K562 (cell line): ENCODE data around the gene ITM2A. TPM values are rescaled to one million over a fixed set of nuclear protein-coding genes. Genes with fewer than 3 reads are reported as not detected.
A peak's percentile ranks its signal among the peaks of the same experiment; 100 is the strongest.

Source experiments
- ATAC-seq: fragments of 200-7000 bp; cut with Tn5 transposase; 3 replicates; pipeline ENCODE4 v1.9.1; 2020; ENCODE audit warnings: moderate library complexity
- BruUV-seq: library from RNA; stranded (reverse); fragments of 400-500 nt; replicated peaks from 2 replicates; lab custom pipeline; 2021; lab: Mats Ljungman, UMichigan
- CTCF ChIA-PET: fragments of 300-600 bp; formaldehyde crosslinking; extraction: SDS; loops from one replicate; lab custom pipeline; 2021; ENCODE audit warnings: low intra/inter-chr PET ratio; lab: Yijun Ruan, JAX
- POLR2A ChIA-PET: fragments of 300-600, 350-650 bp; sonication (Branson Sonifier 250); formaldehyde crosslinking; extraction: SDS; loops from one replicate; lab custom pipeline; 2021; ENCODE audit warnings: antibody characterized with exemption, inconsistent platforms; lab: Yijun Ruan, JAX
- DNase-seq, 4 experiments: peaks; one replicate each; pipeline versions ENCODE4 v3.0.0 to v3.0.0-alpha.2; 2011 to 2018; ENCODE audit warnings: low spot score in 3 of 4, mixed read lengths in 3 of 4; ENCODE audit errors: extremely low read depth in 1 of 4
- FAIRE-seq: peaks from 2 replicates; lab custom pipeline; 2011; peaks lifted over from hg19 to GRCh38; lab: Jason Lieb, UNC
- H2AFZ ChIP-seq: 2 replicates; pipeline ENCODE4 v1.6.0; 2011; ENCODE audit warnings: low read depth, low read length, control low read depth, inconsistent platforms
- H3K27ac ChIP-seq: fragments of 200-600 bp; 3 replicates; pipeline ENCODE4 v1.8.0; 2011; ENCODE audit warnings: low read depth, mild to moderate bottlenecking, control low read depth, inconsistent platforms, low read length, moderate library complexity, mixed read lengths; ENCODE audit errors: extremely low read depth
- H3K27me3 ChIP-seq, 2 experiments: fragments of 300-600 bp in 1 of 2; 2 replicates in 1 of 2; 3 replicates in 1 of 2; pipeline versions ENCODE4 v1.6.0 to v1.8.0; 2011; ENCODE audit warnings: inconsistent platforms in 2 of 2, low read length in 2 of 2, mild to moderate bottlenecking in 1 of 2, mixed read lengths in 1 of 2, moderate library complexity in 1 of 2; ENCODE audit not compliant: control insufficient read depth in 2 of 2, insufficient read depth in 2 of 2
- H3K36me3 ChIP-seq: fragments of 300-600 bp; 3 replicates; pipeline ENCODE4 v1.8.0; 2011; ENCODE audit warnings: mild to moderate bottlenecking, low read length, inconsistent platforms; ENCODE audit not compliant: control insufficient read depth, insufficient read depth
- H3K4me1 ChIP-seq, 2 experiments: fragments of 200-600 bp in 1 of 2; replicated peaks in 1 of 2; 2 replicates in 1 of 2; 3 replicates in 1 of 2; pipeline versions ENCODE4 v1.5.1 to v1.8.0; 2011; ENCODE audit warnings: inconsistent platforms in 2 of 2, low read length in 2 of 2, mild to moderate bottlenecking in 1 of 2, mixed read lengths in 1 of 2, moderate library complexity in 1 of 2; ENCODE audit not compliant: control insufficient read depth in 2 of 2, insufficient read depth in 2 of 2
- H3K4me2 ChIP-seq: 2 replicates; pipeline ENCODE4 v1.6.1; 2011; ENCODE audit warnings: low read length, control low read depth, inconsistent platforms, mixed read lengths; ENCODE audit not compliant: insufficient read depth
- H3K4me3 ChIP-seq: fragments of 200-600 bp; sonication (generic), shearing (Covaris generic); 2 replicates; pipeline ENCODE4 v1.5.1; 2016; ENCODE audit warnings: control low read depth, inconsistent platforms
- H3K79me2 ChIP-seq: fragments of 200-600 bp; 3 replicates; pipeline ENCODE4 v1.8.0; 2011; ENCODE audit warnings: low read length, inconsistent platforms; ENCODE audit not compliant: control insufficient read depth, insufficient read depth
- H3K9ac ChIP-seq, 2 experiments: 2 replicates each; pipeline versions ENCODE4 v1.6.0 to v1.6.1; 2011; ENCODE audit warnings: low read depth in 2 of 2, low read length in 2 of 2, control low read depth in 1 of 2, inconsistent platforms in 1 of 2, mild to moderate bottlenecking in 1 of 2, mixed read lengths in 1 of 2; ENCODE audit not compliant: insufficient read depth in 1 of 2
- H3K9me1 ChIP-seq: one replicate; pipeline ENCODE4 v1.6.0; 2011; ENCODE audit warnings: inconsistent platforms, mild to moderate bottlenecking, low read length, moderate library complexity; ENCODE audit not compliant: control insufficient read depth, insufficient read depth
- H3K9me3 ChIP-seq: replicated peaks from 2 replicates; pipeline ENCODE4 v1.5.1; 2011; ENCODE audit warnings: low read depth, low read length, inconsistent platforms; ENCODE audit not compliant: control insufficient read depth, insufficient read depth
- H4K20me1 ChIP-seq: replicated peaks from 2 replicates; pipeline ENCODE4 v1.6.1; 2011; ENCODE audit warnings: low read length, inconsistent platforms, mixed read lengths; ENCODE audit not compliant: control insufficient read depth, insufficient read depth
- RAD21 ChIP-seq, 2 experiments: fragments of 250-450 bp in 1 of 2; fragments of 450-650 bp in 1 of 2; sonication (Bioruptor Pico) in 1 of 2; formaldehyde crosslinking in 1 of 2; IDR thresholded peaks in 1 of 2; conservative IDR thresholded peaks in 1 of 2; 2 replicates each; pipeline versions ENCODE4 v1.4.0 to v1.8.0; 2020 to 2022; ENCODE audit warnings: mild to moderate bottlenecking in 2 of 2, moderate library complexity in 1 of 2
- SNRNP70 ChIP-seq: fragments of 200-400 bp; formaldehyde crosslinking; optimal IDR thresholded peaks from 2 replicates; pipeline ENCODE3; 2017; ENCODE audit warnings: low read depth, low read length
- SP1 ChIP-seq: sonication (generic); formaldehyde crosslinking; IDR thresholded peaks from 2 replicates; pipeline ENCODE4 v1.8.1; 2022; ENCODE audit warnings: mild to moderate bottlenecking, missing genetic modification reagents
- WGBS: fragments of 100-300 bp; shearing (Covaris generic); methylation state at CpG from one replicate; pipeline ENCODE4 v1.1.6; 2016; ENCODE audit warnings: low coverage, mixed read lengths; ENCODE audit not compliant: insufficient coverage; ENCODE audit errors: missing lambda C conversion rate; 5-methylcytosine and 5-hydroxymethylcytosine counted together
- in situ Hi-C: fragments of 300-500 bp; cut with MboI; formaldehyde crosslinking; loops from 4 replicates; pipeline ENCODE4 v1.15.0; 2018; ENCODE audit warnings: inconsistent platforms, mixed read lengths
- intact Hi-C: fragments of 100-400 bp; cut with micrococcal nuclease; formaldehyde crosslinking; loops from 2 replicates; pipeline ENCODE4 v1.14.2; 2022
- polyA plus RNA-seq, 8 experiments: library from polyadenylated mRNA; depleted of rRNA in 4 of 8; stranded (reverse) in 5 of 8; unstranded in 3 of 8; fragments of >200 nt; fragmentation: Nextera tagmentation in 2 of 8; fragmentation: Illumina TruSeq in 1 of 8; extraction: Ambion mirVana in 2 of 8; extraction: Trizol in 1 of 8; gene quantifications; 2 replicates each; pipeline versions ENCODE4 v1.2.1 to v1.2.3, GENCODE V29; 2011 to 2014; ENCODE audit warnings: inconsistent platforms in 1 of 8, missing spikeins in 1 of 8
- total RNA-seq, 7 experiments: library from RNA; depleted of rRNA in 6 of 7; stranded (reverse); fragments of >200 nt in 6 of 7; fragmentation: Illumina TruSeq in 2 of 7; extraction: Trizol in 2 of 7; gene quantifications; 2 replicates each; pipeline versions ENCODE4 v1.2.1 to v1.2.3, GENCODE V29; 2011 to 2021; ENCODE audit warnings: low replicate concordance in 1 of 7
- TF ChIP-seq, protein P1 (sequence below), 3 experiments: IDR thresholded peaks in 2 of 3; conservative IDR thresholded peaks in 1 of 3; 2 replicates each; pipeline ENCODE4 v1.5.1; 2011 to 2012; ENCODE audit warnings: low read length in 3 of 3, mild to moderate bottlenecking in 3 of 3, control low read depth in 2 of 3, improper control_type of control experiment in 1 of 3, inconsistent platforms in 1 of 3, low read depth in 1 of 3, mixed read lengths in 1 of 3, moderate library complexity in 1 of 3; ENCODE audit not compliant: insufficient read depth in 2 of 3

ITM2A gene
- total and polyA plus RNA-seq, 9 of the 15 experiments (the other 6 are each of a cell fraction or from before 2014, with no cell fraction given) = 29.4 to 117 (median 57.4) TPM

DNA sequence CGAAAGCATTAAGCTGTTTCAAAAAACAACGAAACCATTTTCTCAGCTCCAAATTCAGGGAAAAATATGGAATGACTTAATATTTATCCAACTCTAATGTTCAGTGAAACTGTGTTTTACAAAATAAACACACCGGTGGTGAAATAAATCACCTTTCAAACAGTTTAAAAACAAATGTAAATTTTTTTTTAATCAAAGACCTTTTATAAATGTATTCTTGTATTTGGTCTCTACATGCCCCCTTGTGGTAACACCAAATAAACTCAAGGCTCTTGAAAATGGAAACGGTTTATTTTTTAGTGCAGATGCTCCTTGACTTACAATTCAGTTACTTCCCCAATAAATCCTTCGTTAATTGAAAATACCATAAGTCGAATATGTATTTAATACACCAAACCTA is 45.8 kb upstream of the ITM2A start:
- ChIA-PET POLR2A (no interaction called here), CTCF (no interaction called here)
- intact Hi-C loops (loop anchor here (5.0 kb wide), 3 partner anchors 46 to 331 kb away; partner anchors contain the start of gene ITM2A), in situ Hi-C loops (no loop called here)
- H3K79me2 ChIP-seq = no peaks in the 10 kb centered on the region
- H3K9me1 ChIP-seq = no peaks in the 10 kb centered on the region
- BruUV-seq = no TSS peak
- FAIRE-seq (peak; percentile 52), DNase-seq (peak in 2 of 4 experiments; percentile 7 to 23), ATAC-seq (no peak)
- H3K9me3 ChIP-seq = no peaks in the 10 kb centered on the region
- WGBS = 6% methylated on average over 6 of the region's 6 CpGs
- H3K4me2 ChIP-seq = no peak overlapping the region
- H4K20me1 ChIP-seq = no peaks in the 10 kb centered on the region
- TF ChIP-seq SNRNP70 (no peak), RAD21 (CRISPR knock-in tag; conservative IDR thresholded peaks at IDR 0.05 in 1 of 2, IDR thresholded peaks at IDR 0.05 in 1 of 2) (peak in 1 of 2 experiments; percentile 46; a peak in 2 of 4 replicates), SP1 (CRISPR knock-in tag) (no peak)
- TF ChIP-seq, protein P1, sequence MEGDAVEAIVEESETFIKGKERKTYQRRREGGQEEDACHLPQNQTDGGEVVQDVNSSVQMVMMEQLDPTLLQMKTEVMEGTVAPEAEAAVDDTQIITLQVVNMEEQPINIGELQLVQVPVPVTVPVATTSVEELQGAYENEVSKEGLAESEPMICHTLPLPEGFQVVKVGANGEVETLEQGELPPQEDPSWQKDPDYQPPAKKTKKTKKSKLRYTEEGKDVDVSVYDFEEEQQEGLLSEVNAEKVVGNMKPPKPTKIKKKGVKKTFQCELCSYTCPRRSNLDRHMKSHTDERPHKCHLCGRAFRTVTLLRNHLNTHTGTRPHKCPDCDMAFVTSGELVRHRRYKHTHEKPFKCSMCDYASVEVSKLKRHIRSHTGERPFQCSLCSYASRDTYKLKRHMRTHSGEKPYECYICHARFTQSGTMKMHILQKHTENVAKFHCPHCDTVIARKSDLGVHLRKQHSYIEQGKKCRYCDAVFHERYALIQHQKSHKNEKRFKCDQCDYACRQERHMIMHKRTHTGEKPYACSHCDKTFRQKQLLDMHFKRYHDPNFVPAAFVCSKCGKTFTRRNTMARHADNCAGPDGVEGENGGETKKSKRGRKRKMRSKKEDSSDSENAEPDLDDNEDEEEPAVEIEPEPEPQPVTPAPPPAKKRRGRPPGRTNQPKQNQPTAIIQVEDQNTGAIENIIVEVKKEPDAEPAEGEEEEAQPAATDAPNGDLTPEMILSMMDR (IDR thresholded peaks at IDR 0.05 in 2 of 3, conservative IDR thresholded peaks at IDR 0.05 in 1 of 3; ENCODE audit: insufficient read depth in 2 of 3, low read depth in 1 of 3, low read length in 3 of 3) = peak in 2 of 3 experiments; percentile 11 to 50; a peak in 3 of 6 replicates
- no peak overlapping the region for H3K27ac ChIP-seq
- no peaks in the 10 kb centered on the region for H3K36me3 ChIP-seq
- H3K4me1 ChIP-seq = no peaks in the 10 kb centered on the region
- no peaks in the 10 kb centered on the region for H3K27me3 ChIP-seq
- no peak overlapping the region for H2AFZ ChIP-seq
- no peak overlapping the region for H3K9ac ChIP-seq
- no peak overlapping the region for H3K4me3 ChIP-seq
